Neural cell (in vitro differentiated cells): Measurements from ENCODE around the gene ADD2. TPM values are rescaled to one million over a fixed set of nuclear protein-coding genes. Genes with fewer than 3 reads are reported as not detected.

ENCODE experiments used
- H2AFZ ChIP-seq: fragments of 200-600, 300-800 bp; sonication (generic), shearing (Covaris generic); 2 replicates; pipeline ENCODE4 v1.6.0; 2014; ENCODE audit warnings: low read depth, mild to moderate bottlenecking, antibody characterized with exemption, low read length, moderate library complexity
- H3F3A ChIP-seq: fragments of 200-600 bp; shearing (Covaris generic); 2 replicates; pipeline ENCODE4 v1.6.1; 2016; ENCODE audit warnings: mild to moderate bottlenecking, moderate library complexity, mixed read lengths, antibody characterized with exemption, low read length; ENCODE audit not compliant: insufficient read depth, poor library complexity, severe bottlenecking
- H3K27ac ChIP-seq: fragments of 200-600, 300-800 bp; sonication (generic), shearing (Covaris generic); 2 replicates; pipeline ENCODE4 v1.5.1; 2014; ENCODE audit warnings: mild to moderate bottlenecking, low read length, moderate library complexity
- H3K27me3 ChIP-seq: fragments of 300-800, 200-600 bp; sonication (generic), shearing (Covaris generic); 2 replicates; pipeline ENCODE4 v1.6.0; 2014; ENCODE audit warnings: mild to moderate bottlenecking, low read depth, low read length, moderate library complexity; ENCODE audit not compliant: insufficient read depth
- H3K36me3 ChIP-seq: fragments of 300-800, 200-600 bp; sonication (generic), shearing (Covaris generic); 2 replicates; pipeline ENCODE4 v1.5.1; 2014; ENCODE audit warnings: mild to moderate bottlenecking, antibody characterized with exemption, low read length, moderate library complexity; ENCODE audit not compliant: insufficient read depth
- H3K4me2 ChIP-seq: fragments of 300-800, 200-600 bp; sonication (generic), shearing (Covaris generic); 2 replicates; pipeline ENCODE4 v1.6.0; 2014; ENCODE audit warnings: mild to moderate bottlenecking, low read length
- H3K4me3 ChIP-seq: fragments of 300-800, 200-600 bp; sonication (generic), shearing (Covaris generic); 2 replicates; pipeline ENCODE4 v1.5.1; 2014; ENCODE audit warnings: mild to moderate bottlenecking, low read length, moderate library complexity
- H3K79me2 ChIP-seq: fragments of 200-600 bp; shearing (Covaris generic); replicated peaks from 2 replicates; pipeline ENCODE4 v1.6.0; 2014; ENCODE audit warnings: mild to moderate bottlenecking, low read length, moderate library complexity; ENCODE audit not compliant: insufficient read depth
- H3K9ac ChIP-seq: fragments of 300-800, 200-600 bp; sonication (generic), shearing (Covaris generic); 2 replicates; pipeline ENCODE4 v1.6.1; 2016; ENCODE audit warnings: mild to moderate bottlenecking, low read length, mixed read lengths
- H3K9me2 ChIP-seq: fragments of 200-600 bp; shearing (Covaris generic); 2 replicates; pipeline ENCODE4 v1.6.1; 2016; ENCODE audit warnings: mild to moderate bottlenecking, low read length, mixed read lengths; ENCODE audit not compliant: insufficient read depth
- H3K9me3 ChIP-seq: fragments of 200-600, 300-800 bp; sonication (generic), shearing (Covaris generic); 2 replicates; pipeline ENCODE4 v1.6.1; 2016; ENCODE audit warnings: mild to moderate bottlenecking, mixed run types, low read length, moderate library complexity, mixed read lengths
- H4K20me1 ChIP-seq: fragments of 200-600 bp; shearing (Covaris generic); 2 replicates; pipeline ENCODE4 v1.6.1; 2016; ENCODE audit warnings: mild to moderate bottlenecking, mixed run types; ENCODE audit not compliant: insufficient read depth
- EP300 ChIP-seq: fragments of 450-650 bp; conservative IDR thresholded peaks from 2 replicates; pipeline ENCODE4 v1.6.1; 2014; ENCODE audit warnings: antibody characterized with exemption, mild to moderate bottlenecking, moderate library complexity; ENCODE audit not compliant: poor library complexity, severe bottlenecking
- EZH2 ChIP-seq: fragments of 200-600, 300-800 bp; shearing (Covaris generic), sonication (generic); IDR thresholded peaks from 2 replicates; pipeline ENCODE4 v1.6.1; 2014; ENCODE audit warnings: antibody characterized with exemption, low read length, borderline replicate concordance, mild to moderate bottlenecking; ENCODE audit not compliant: insufficient read depth, poor library complexity, severe bottlenecking
- MXI1 ChIP-seq: fragments of 450-650 bp; conservative IDR thresholded peaks from 2 replicates; pipeline ENCODE4 v1.6.1; 2014; ENCODE audit warnings: antibody characterized with exemption, mild to moderate bottlenecking; ENCODE audit not compliant: poor library complexity, severe bottlenecking
- POLR2AphosphoS5 ChIP-seq: IDR thresholded peaks from 2 replicates; pipeline ENCODE4 v1.6.1; 2012
- RAD21 ChIP-seq: fragments of 450-650 bp; conservative IDR thresholded peaks from 2 replicates; pipeline ENCODE4 v1.6.1; 2014; ENCODE audit warnings: antibody characterized with exemption, mild to moderate bottlenecking, moderate library complexity
- SMC3 ChIP-seq: fragments of 450-650 bp; conservative IDR thresholded peaks from 2 replicates; pipeline ENCODE4 v1.6.1; 2014; ENCODE audit warnings: antibody characterized with exemption, mild to moderate bottlenecking, moderate library complexity; ENCODE audit not compliant: poor library complexity
- polyA plus RNA-seq: library from polyadenylated mRNA; depleted of rRNA; stranded (reverse); fragments of >200 nt; gene quantifications from 2 replicates; pipeline ENCODE4 v1.2.3, GENCODE V29; 2014
- TF ChIP-seq, protein P1 (sequence below): fragments of 450-650 bp; IDR thresholded peaks from 2 replicates; pipeline ENCODE4 v1.5.1; 2014; ENCODE audit warnings: antibody characterized with exemption, mild to moderate bottlenecking, moderate library complexity; ENCODE audit not compliant: poor library complexity, severe bottlenecking
- TF ChIP-seq, protein P2 (sequence below): IDR thresholded peaks from 2 replicates; pipeline ENCODE4 v1.6.1; 2012; ENCODE audit warnings: borderline replicate concordance

The ADD2 gene
- polyA plus RNA-seq, 1 donor from 2014 or later, result 52.5 TPM

DNA sequence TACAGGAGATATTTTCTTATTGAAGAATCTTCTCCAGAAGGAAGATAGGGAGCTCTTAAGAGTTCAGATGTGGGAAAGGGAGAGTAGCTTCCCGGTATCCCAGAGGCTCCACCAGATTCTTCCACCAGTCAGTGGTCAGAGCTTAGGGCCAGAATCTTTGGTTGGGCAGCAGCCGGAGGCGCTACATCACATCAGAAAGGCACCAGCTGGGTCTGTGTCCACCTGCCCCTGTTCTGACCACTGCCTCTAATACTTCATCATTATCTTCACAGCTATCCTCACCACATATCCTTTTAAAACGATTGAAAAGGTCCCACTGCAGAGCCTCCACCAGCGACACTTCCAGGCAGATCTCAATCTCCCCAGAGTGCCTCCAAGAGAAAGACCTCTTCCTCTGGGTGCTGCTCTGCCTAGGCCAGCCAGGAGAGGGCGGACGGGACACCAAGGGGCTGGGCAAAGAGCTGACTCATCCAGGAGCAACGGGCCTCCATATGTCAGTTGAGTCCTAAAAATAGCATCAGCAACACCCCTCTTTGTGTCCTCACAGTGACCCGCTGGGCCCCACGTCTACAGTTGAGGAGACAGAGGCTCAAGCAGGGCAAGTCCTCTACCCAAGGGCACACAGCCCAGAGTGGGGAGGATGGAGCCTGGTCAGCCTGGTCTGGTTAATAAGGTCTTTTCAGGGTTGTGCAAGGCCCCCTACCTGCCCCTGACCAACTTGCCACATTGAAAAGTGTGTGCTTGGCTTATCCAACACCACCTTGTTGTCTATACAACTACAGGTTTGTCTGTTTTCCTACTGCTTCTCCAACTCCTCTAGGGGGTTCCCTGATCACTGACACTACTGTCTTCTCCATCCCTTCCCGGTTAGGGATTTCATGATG lies 81.2 kb downstream of the ADD2 start:
- H4K20me1 ChIP-seq, result no peaks in the 10 kb centered on the region
- no peaks in the 10 kb centered on the region for H3K9me2 ChIP-seq
- TF ChIP-seq RAD21 (peak; percentile 15), SMC3 (peak; percentile 48), EZH2 (no peak)
- TF ChIP-seq, protein P1, sequence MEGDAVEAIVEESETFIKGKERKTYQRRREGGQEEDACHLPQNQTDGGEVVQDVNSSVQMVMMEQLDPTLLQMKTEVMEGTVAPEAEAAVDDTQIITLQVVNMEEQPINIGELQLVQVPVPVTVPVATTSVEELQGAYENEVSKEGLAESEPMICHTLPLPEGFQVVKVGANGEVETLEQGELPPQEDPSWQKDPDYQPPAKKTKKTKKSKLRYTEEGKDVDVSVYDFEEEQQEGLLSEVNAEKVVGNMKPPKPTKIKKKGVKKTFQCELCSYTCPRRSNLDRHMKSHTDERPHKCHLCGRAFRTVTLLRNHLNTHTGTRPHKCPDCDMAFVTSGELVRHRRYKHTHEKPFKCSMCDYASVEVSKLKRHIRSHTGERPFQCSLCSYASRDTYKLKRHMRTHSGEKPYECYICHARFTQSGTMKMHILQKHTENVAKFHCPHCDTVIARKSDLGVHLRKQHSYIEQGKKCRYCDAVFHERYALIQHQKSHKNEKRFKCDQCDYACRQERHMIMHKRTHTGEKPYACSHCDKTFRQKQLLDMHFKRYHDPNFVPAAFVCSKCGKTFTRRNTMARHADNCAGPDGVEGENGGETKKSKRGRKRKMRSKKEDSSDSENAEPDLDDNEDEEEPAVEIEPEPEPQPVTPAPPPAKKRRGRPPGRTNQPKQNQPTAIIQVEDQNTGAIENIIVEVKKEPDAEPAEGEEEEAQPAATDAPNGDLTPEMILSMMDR, result peak; percentile 25
- H3K9me3 ChIP-seq, result no peaks in the 10 kb centered on the region
- peaks cover 12% of the 10 kb centered on the region for H3K36me3 ChIP-seq
- H3K4me2 ChIP-seq, result no peak overlapping the region
- no peaks in the 10 kb centered on the region for H3K79me2 ChIP-seq
- H3K27me3 ChIP-seq, result no peaks in the 10 kb centered on the region
- H3K4me3 ChIP-seq, result no peak overlapping the region
- H3K27ac ChIP-seq, result no peak overlapping the region
- no peak overlapping the region for H2AFZ ChIP-seq
- H3F3A ChIP-seq, result no peaks in the 10 kb centered on the region
- no peak overlapping the region for H3K9ac ChIP-seq

- peaks cover 16% of the 10 kb centered on the region for H3K36me3 ChIP-seq
- no peak overlapping the region for H3K4me2 ChIP-seq
- TF ChIP-seq, protein P1, result no peak
- TF ChIP-seq SMC3, result no peak
- no peak for TF ChIP-seq EZH2
- TF ChIP-seq MXI1, result no peak
- no peak for TF ChIP-seq POLR2AphosphoS5
- no peak for TF ChIP-seq RAD21
- no peak for TF ChIP-seq EP300
- TF ChIP-seq, protein P2, sequence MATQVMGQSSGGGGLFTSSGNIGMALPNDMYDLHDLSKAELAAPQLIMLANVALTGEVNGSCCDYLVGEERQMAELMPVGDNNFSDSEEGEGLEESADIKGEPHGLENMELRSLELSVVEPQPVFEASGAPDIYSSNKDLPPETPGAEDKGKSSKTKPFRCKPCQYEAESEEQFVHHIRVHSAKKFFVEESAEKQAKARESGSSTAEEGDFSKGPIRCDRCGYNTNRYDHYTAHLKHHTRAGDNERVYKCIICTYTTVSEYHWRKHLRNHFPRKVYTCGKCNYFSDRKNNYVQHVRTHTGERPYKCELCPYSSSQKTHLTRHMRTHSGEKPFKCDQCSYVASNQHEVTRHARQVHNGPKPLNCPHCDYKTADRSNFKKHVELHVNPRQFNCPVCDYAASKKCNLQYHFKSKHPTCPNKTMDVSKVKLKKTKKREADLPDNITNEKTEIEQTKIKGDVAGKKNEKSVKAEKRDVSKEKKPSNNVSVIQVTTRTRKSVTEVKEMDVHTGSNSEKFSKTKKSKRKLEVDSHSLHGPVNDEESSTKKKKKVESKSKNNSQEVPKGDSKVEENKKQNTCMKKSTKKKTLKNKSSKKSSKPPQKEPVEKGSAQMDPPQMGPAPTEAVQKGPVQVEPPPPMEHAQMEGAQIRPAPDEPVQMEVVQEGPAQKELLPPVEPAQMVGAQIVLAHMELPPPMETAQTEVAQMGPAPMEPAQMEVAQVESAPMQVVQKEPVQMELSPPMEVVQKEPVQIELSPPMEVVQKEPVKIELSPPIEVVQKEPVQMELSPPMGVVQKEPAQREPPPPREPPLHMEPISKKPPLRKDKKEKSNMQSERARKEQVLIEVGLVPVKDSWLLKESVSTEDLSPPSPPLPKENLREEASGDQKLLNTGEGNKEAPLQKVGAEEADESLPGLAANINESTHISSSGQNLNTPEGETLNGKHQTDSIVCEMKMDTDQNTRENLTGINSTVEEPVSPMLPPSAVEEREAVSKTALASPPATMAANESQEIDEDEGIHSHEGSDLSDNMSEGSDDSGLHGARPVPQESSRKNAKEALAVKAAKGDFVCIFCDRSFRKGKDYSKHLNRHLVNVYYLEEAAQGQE, result no peak
- H3K27ac ChIP-seq, result no peak overlapping the region
- no peak overlapping the region for H3K9ac ChIP-seq
- no peak overlapping the region for H2AFZ ChIP-seq
- no peaks in the 10 kb centered on the region for H3K9me3 ChIP-seq
- H4K20me1 ChIP-seq, result no peaks in the 10 kb centered on the region
- no peak overlapping the region for H3K4me3 ChIP-seq
- no peaks in the 10 kb centered on the region for H3F3A ChIP-seq
- no peaks in the 10 kb centered on the region for H3K79me2 ChIP-seq
- H3K9me2 ChIP-seq, result no peaks in the 10 kb centered on the region
- no peaks in the 10 kb centered on the region for H3K27me3 ChIP-seq
These were observed 82.2 kb downstream of the ADD2 start for GRCh38 chr2:70685771-70686171.
